Raji (cell line): Measurements from ENCODE around the gene POLA1.

ENCODE experiments used
- POLR2A ChIP-seq: IDR thresholded peaks from 2 replicates; pipeline ENCODE4 v1.6.1; 2011; ENCODE audit warnings: low read depth, low read length, control low read depth; ENCODE audit not compliant: insufficient read depth

POLA1 gene

GRCh38 chrX:25026576-25026975, 332.9 kb downstream of the POLA1 start:
- no peak for TF ChIP-seq POLR2A

- no peak for TF ChIP-seq POLR2A
Observed at GRCh38 chrX:25028726-25029125, 335.0 kb downstream of the POLA1 start.

- TF ChIP-seq POLR2A = no peak
Observed at GRCh38 chrX:25029288-25029825, 335.6 kb downstream of the POLA1 start.

- no peak for TF ChIP-seq POLR2A
Observed at GRCh38 chrX:25034889-25035288, 341.2 kb downstream of the POLA1 start.

GRCh38 chrX:25039036-25039435, 345.3 kb downstream of the POLA1 start:
- TF ChIP-seq POLR2A = no peak

GRCh38 chrX:25043192-25043591, 349.5 kb downstream of the POLA1 start:
- no peak for TF ChIP-seq POLR2A
